Measurements from ENCODE around the gene DAP3. TPM values are rescaled to one million over a fixed set of nuclear protein-coding genes. Genes with fewer than 3 reads are reported as not detected.
A peak's percentile ranks its signal among the peaks of the same experiment; 100 is the strongest.
"Not testable (repeated sequence)": the region's sequence is repeated elsewhere in the genome, so short reads cannot be mapped to it uniquely, and the experiment has no call there.

DAP3 gene
- total and polyA plus RNA-seq, 9 of the 15 experiments (the other 6 are each of a cell fraction or from before 2014, with no cell fraction given) = 155 to 484 (median 298) TPM

DNA sequence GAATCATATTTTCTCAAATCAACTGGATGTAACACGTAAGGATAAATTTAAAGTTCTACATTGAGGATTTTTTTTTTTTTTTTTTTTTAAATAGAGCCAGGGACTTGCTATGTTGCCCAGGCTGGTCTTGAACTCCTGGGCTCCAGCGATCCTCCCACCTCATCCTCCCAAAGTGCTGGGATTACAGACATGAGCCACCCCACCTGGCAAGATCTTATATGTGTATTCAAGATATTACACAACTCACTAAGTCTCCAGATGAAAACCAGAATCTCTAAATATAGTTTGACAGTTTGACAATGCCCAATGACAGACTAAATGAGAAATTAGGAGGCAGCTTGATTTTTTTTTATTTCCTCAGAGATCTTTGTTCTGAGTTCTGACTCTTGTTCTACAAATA, 7.1 kb upstream of the DAP3 start (continued):
- TF ChIP-seq, protein P1, sequence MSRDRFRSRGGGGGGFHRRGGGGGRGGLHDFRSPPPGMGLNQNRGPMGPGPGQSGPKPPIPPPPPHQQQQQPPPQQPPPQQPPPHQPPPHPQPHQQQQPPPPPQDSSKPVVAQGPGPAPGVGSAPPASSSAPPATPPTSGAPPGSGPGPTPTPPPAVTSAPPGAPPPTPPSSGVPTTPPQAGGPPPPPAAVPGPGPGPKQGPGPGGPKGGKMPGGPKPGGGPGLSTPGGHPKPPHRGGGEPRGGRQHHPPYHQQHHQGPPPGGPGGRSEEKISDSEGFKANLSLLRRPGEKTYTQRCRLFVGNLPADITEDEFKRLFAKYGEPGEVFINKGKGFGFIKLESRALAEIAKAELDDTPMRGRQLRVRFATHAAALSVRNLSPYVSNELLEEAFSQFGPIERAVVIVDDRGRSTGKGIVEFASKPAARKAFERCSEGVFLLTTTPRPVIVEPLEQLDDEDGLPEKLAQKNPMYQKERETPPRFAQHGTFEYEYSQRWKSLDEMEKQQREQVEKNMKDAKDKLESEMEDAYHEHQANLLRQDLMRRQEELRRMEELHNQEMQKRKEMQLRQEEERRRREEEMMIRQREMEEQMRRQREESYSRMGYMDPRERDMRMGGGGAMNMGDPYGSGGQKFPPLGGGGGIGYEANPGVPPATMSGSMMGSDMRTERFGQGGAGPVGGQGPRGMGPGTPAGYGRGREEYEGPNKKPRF (IDR thresholded peaks at IDR 0.05; ENCODE audit: low read depth, low read length) = no peak
- TF ChIP-seq ZNF134 (CRISPR knock-in tag; conservative IDR thresholded peaks at IDR 0.05) (no peak), ELF2 (CRISPR knock-in tag; IDR thresholded peaks at IDR 0.05) (no peak), SREBF2 (CRISPR knock-in tag; IDR thresholded peaks at IDR 0.05) (no peak)

DNA sequence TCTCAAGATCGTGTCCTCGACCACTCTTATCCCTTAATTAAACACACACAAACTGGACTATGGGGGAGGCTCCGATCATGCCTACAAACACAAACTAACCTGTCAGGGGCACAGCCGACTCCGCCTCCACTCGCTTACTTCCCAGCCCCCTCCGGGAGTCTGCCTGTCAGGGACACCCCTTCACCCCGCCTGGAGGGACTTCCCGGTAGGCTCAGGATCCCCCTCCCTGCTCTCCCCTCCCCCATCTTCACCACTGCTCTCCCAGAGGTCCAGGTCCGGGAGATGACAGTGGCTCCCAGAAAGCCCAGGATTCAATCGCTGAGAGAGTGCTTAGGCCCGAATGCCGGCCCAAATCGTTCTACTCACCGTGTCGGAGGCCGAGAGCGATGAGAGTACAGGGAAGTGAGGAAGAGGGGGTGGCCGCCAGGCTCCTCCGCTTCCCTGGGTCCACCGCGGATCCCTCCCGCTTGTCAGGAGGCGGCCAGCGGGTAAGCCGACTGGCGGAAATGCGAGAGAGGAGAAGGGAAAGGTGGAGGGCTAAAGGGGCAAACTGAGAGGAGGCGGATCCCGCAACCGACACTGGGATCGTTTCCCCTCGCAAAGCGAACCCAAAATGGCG, 1.1 kb upstream of the DAP3 start:
- H4K20me1 ChIP-seq (replicated peaks; ENCODE audit: control insufficient read depth, insufficient read depth, low read length); intact Hi-C loops (cut with micrococcal nuclease); CTCF ChIA-PET (ENCODE audit: low intra/inter-chr PET ratio); BruUV-seq (replicated peaks); in situ Hi-C loops (cut with MboI); FAIRE-seq; DNase-seq (ENCODE audit: extremely low read depth in 1 of 4, low spot score in 3 of 4); H3K27me3 ChIP-seq (ENCODE audit: control insufficient read depth in 2 of 2, insufficient read depth in 2 of 2, low read length in 2 of 2); H3K9me1 ChIP-seq (ENCODE audit: control insufficient read depth, insufficient read depth, low read length); TF ChIP-seq NR2C2 (tag; IDR thresholded peaks at IDR 0.05): not testable (repeated sequence)
- ATAC-seq = peak; percentile 46
- Histone ChIP-seq H3K27ac (ENCODE audit: extremely low read depth, low read depth, low read length) (peak overlapping the region; percentile 100), H3K9me3 (replicated peaks; ENCODE audit: control insufficient read depth, insufficient read depth, low read depth, low read length) (peaks cover 12% of the 10 kb centered on the region), H3K4me1 (replicated peaks in 1 of 2; ENCODE audit: control insufficient read depth in 2 of 2, insufficient read depth in 2 of 2, low read length in 2 of 2) (peaks cover 16 to 19% of the 10 kb centered on the region in 2 experiments; a peak in 4 of 5 replicates), H3K79me2 (ENCODE audit: control insufficient read depth, insufficient read depth, low read length) (peaks cover 95% of the 10 kb centered on the region), H3K9ac (ENCODE audit: insufficient read depth in 1 of 2, low read depth in 2 of 2, low read length in 2 of 2) (peak overlapping the region; percentile 98 to 100), H3K4me3 (peak overlapping the region; percentile 94), H3K36me3 (ENCODE audit: control insufficient read depth, insufficient read depth, low read length) (peaks cover 46% of the 10 kb centered on the region), H2AFZ (ENCODE audit: low read depth, low read length) (peak overlapping the region; percentile 100), H3K4me2 (ENCODE audit: insufficient read depth, low read length) (peak overlapping the region; percentile 96)
- POLR2A ChIA-PET = interaction anchor here (0.6 to 1.0 kb wide), 3 partner anchors 11 to 824 kb away, joined by 3 to 4 read pairs (median 4); no protein-coding TSS in a partner anchor
- 1% methylated on average over 23 of the region's 35 CpGs for WGBS (ENCODE audit: insufficient coverage, low coverage, missing lambda C conversion rate)
- TF ChIP-seq SMARCE1 (IDR thresholded peaks at IDR 0.05) (0 out of 2 replicates have a peak, but pooled peaks have one; percentile 14), LCOR (CRISPR knock-in tag; IDR thresholded peaks at IDR 0.05) (peak; percentile 62; the same call in 1 of the 2 replicates), NR2C2 (CRISPR knock-in tag; IDR thresholded peaks at IDR 0.05) (peak; percentile 72; the same call in 1 of the 2 replicates), NFRKB (IDR thresholded peaks at IDR 0.05; ENCODE audit: low read depth) (peak; percentile 73; the same call in 1 of the 2 replicates), ZFP30 (CRISPR knock-in tag; IDR thresholded peaks at IDR 0.05; ENCODE audit: borderline replicate concordance) (0 out of 2 replicates have a peak, but pooled peaks have one; percentile 20), TAF1 (IDR thresholded peaks at IDR 0.05; ENCODE audit: control insufficient read depth, extremely low read depth, insufficient read depth, low read length, severe bottlenecking) (peak; percentile 43)
- TF ChIP-seq, protein P2, sequence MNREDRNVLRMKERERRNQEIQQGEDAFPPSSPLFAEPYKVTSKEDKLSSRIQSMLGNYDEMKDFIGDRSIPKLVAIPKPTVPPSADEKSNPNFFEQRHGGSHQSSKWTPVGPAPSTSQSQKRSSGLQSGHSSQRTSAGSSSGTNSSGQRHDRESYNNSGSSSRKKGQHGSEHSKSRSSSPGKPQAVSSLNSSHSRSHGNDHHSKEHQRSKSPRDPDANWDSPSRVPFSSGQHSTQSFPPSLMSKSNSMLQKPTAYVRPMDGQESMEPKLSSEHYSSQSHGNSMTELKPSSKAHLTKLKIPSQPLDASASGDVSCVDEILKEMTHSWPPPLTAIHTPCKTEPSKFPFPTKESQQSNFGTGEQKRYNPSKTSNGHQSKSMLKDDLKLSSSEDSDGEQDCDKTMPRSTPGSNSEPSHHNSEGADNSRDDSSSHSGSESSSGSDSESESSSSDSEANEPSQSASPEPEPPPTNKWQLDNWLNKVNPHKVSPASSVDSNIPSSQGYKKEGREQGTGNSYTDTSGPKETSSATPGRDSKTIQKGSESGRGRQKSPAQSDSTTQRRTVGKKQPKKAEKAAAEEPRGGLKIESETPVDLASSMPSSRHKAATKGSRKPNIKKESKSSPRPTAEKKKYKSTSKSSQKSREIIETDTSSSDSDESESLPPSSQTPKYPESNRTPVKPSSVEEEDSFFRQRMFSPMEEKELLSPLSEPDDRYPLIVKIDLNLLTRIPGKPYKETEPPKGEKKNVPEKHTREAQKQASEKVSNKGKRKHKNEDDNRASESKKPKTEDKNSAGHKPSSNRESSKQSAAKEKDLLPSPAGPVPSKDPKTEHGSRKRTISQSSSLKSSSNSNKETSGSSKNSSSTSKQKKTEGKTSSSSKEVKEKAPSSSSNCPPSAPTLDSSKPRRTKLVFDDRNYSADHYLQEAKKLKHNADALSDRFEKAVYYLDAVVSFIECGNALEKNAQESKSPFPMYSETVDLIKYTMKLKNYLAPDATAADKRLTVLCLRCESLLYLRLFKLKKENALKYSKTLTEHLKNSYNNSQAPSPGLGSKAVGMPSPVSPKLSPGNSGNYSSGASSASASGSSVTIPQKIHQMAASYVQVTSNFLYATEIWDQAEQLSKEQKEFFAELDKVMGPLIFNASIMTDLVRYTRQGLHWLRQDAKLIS (CRISPR knock-in tag; IDR thresholded peaks at IDR 0.05) = 0 out of 2 replicates have a peak, but pooled peaks have one; percentile 34
- TF ChIP-seq, protein P3, sequence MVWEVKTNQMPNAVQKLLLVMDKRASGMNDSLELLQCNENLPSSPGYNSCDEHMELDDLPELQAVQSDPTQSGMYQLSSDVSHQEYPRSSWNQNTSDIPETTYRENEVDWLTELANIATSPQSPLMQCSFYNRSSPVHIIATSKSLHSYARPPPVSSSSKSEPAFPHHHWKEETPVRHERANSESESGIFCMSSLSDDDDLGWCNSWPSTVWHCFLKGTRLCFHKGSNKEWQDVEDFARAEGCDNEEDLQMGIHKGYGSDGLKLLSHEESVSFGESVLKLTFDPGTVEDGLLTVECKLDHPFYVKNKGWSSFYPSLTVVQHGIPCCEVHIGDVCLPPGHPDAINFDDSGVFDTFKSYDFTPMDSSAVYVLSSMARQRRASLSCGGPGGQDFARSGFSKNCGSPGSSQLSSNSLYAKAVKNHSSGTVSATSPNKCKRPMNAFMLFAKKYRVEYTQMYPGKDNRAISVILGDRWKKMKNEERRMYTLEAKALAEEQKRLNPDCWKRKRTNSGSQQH (CRISPR knock-in tag; IDR thresholded peaks at IDR 0.05) = 0 out of 2 replicates have a peak, but pooled peaks have one; percentile 8
